ENCODE data around the gene IL1R1.

The IL1R1 gene

DNA sequence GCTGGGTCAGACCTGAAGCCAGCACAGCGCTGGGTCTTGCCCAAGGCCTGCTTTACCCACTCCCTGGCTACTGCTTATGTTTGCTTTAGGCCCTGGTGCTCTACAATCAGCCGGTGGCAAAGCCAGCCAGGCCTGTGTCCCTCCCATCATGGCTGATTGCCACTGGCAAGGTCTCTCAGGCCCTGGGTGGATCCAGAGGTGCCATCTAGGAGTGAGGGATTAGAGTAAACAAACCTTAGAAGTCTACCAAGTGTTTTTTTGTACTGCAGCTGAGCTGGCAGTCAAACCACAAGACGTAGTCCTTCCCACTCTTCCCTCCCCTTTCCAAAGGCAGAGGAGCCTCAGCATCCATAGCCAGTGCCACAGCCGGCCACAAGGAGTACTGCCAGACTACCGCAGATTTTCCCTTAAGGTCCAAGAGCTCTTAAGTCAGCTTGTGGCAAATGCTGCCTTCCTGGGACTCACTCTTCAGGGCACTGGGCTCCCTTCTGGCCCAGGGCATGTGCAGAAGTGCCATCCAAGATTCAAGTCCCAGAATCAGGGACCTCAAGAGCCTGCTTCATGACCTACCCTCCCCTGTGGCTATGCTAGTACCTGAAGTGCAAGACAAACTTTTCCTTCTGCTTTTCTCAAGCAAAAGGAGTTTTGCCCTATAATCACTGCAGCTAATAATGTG lies 64.3 kb downstream of the IL1R1 start:
- TF ChIP-seq CTCF (IDR thresholded peaks at IDR 0.05; ENCODE audit: poor library complexity, severe bottlenecking) = no peak
- DNase-seq (ENCODE audit: low spot score) (no peak), ATAC-seq (ENCODE audit: low read depth) (no peak)
- no peaks in the 10 kb centered on the region for H3K36me3 ChIP-seq (ENCODE audit: low read depth)
- H3K4me1 ChIP-seq (ENCODE audit: insufficient read depth, poor library complexity, severe bottlenecking) = no peaks in the 10 kb centered on the region
- no peaks in the 10 kb centered on the region for H3K27me3 ChIP-seq (ENCODE audit: insufficient read depth, poor library complexity, severe bottlenecking)
- H3K27ac ChIP-seq (ENCODE audit: poor library complexity, severe bottlenecking) = no peak overlapping the region
- peaks cover 2% of the 10 kb centered on the region for H3K9me3 ChIP-seq (ENCODE audit: severe bottlenecking)
- no peak overlapping the region for H3K4me3 ChIP-seq (ENCODE audit: severe bottlenecking)

- Histone ChIP-seq H3K9me3 (ENCODE audit: severe bottlenecking) (peaks cover 2% of the 10 kb centered on the region), H3K27ac (ENCODE audit: poor library complexity, severe bottlenecking) (no peak overlapping the region), H3K4me1 (ENCODE audit: insufficient read depth, poor library complexity, severe bottlenecking) (no peaks in the 10 kb centered on the region), H3K4me3 (ENCODE audit: severe bottlenecking) (no peak overlapping the region), H3K36me3 (ENCODE audit: low read depth) (no peaks in the 10 kb centered on the region), H3K27me3 (ENCODE audit: insufficient read depth, poor library complexity, severe bottlenecking) (no peaks in the 10 kb centered on the region)
- ATAC-seq (ENCODE audit: low read depth) (no peak), DNase-seq (ENCODE audit: low spot score) (no peak)
- TF ChIP-seq CTCF (IDR thresholded peaks at IDR 0.05; ENCODE audit: poor library complexity, severe bottlenecking) = no peak
Observed at GRCh38 chr2:102208774-102209173, 66.2 kb downstream of the IL1R1 start.

DNA sequence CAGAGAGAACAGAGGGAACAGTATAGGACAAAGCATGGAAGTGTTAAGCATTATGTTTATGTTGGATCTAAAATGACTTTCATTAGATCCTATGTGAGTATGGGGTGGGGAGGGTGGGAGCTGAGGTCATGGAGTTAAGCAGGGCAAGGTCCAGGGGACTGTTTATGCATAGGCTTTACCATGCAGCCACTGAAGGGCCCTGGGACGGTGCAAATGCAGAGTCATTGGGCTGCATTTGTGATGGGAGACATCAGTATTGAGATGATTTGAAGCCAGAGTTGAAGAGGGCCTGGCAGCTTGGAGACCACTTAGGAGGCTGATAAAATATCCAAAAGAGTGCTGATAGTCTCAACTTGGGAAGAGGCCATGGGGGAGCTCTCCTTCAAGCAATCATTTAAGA lies 66.9 kb downstream of the IL1R1 start:
- Histone ChIP-seq H3K27ac (ENCODE audit: poor library complexity, severe bottlenecking) (no peak overlapping the region), H3K36me3 (ENCODE audit: low read depth) (no peaks in the 10 kb centered on the region), H3K4me1 (ENCODE audit: insufficient read depth, poor library complexity, severe bottlenecking) (no peaks in the 10 kb centered on the region), H3K27me3 (ENCODE audit: insufficient read depth, poor library complexity, severe bottlenecking) (no peaks in the 10 kb centered on the region), H3K4me3 (ENCODE audit: severe bottlenecking) (no peak overlapping the region), H3K9me3 (ENCODE audit: severe bottlenecking) (peaks cover 2% of the 10 kb centered on the region)
- no peak for TF ChIP-seq CTCF (IDR thresholded peaks at IDR 0.05; ENCODE audit: poor library complexity, severe bottlenecking)
- DNase-seq (ENCODE audit: low spot score) (no peak), ATAC-seq (ENCODE audit: low read depth) (no peak)

- Histone ChIP-seq H3K4me3 (ENCODE audit: severe bottlenecking) (no peak overlapping the region), H3K9me3 (ENCODE audit: severe bottlenecking) (peaks cover 10% of the 10 kb centered on the region), H3K27ac (ENCODE audit: poor library complexity, severe bottlenecking) (no peak overlapping the region), H3K27me3 (ENCODE audit: insufficient read depth, poor library complexity, severe bottlenecking) (no peaks in the 10 kb centered on the region), H3K36me3 (ENCODE audit: low read depth) (no peaks in the 10 kb centered on the region), H3K4me1 (ENCODE audit: insufficient read depth, poor library complexity, severe bottlenecking) (no peaks in the 10 kb centered on the region)
- ATAC-seq (ENCODE audit: low read depth) (no peak), DNase-seq (ENCODE audit: low spot score) (no peak)
- no peak for TF ChIP-seq CTCF (IDR thresholded peaks at IDR 0.05; ENCODE audit: poor library complexity, severe bottlenecking)
Observed at GRCh38 chr2:102217032-102217431, 74.5 kb downstream of the IL1R1 start.
